Endothelial cell of umbilical vein (primary cell): ENCODE results near the gene TEX38. TPM values are rescaled to one million over a fixed set of nuclear protein-coding genes. Genes with fewer than 3 reads are reported as not detected.
A peak's percentile ranks its signal among the peaks of the same experiment; 100 is the strongest.

Experiments
- BruUV-seq: library from RNA; stranded (reverse); fragments of 400-500 nt; replicated peaks from 2 replicates; lab custom pipeline; 2021; lab: Mats Ljungman, UMichigan
- CTCF ChIA-PET: fragments of 300-600, 350-600 bp; sonication (Branson Sonifier 250); formaldehyde crosslinking; loops from one replicate; lab custom pipeline; 2021; ENCODE audit warnings: antibody characterized with exemption, inconsistent platforms; lab: Charles Lee
- POLR2A ChIA-PET: fragments of 300-600, 350-600 bp; sonication (Branson Sonifier 250); formaldehyde crosslinking; loops from one replicate; lab custom pipeline; 2021; ENCODE audit warnings: antibody characterized with exemption, inconsistent platforms; lab: Charles Lee
- DNase-seq: peaks from one replicate; pipeline ENCODE4 v3.0.0-alpha.2; 2011; ENCODE audit warnings: low read depth, low spot score
- FAIRE-seq: peaks from 2 replicates; lab custom pipeline; 2011; peaks lifted over from hg19 to GRCh38; lab: Jason Lieb, UNC
- H2AFZ ChIP-seq: 2 replicates; pipeline ENCODE4 v1.6.0; 2012; ENCODE audit warnings: low read depth, low read length, control low read depth, inconsistent platforms
- H3K27ac ChIP-seq: 2 replicates; pipeline ENCODE4 v1.5.1; 2011; ENCODE audit warnings: low read depth, mild to moderate bottlenecking, control low read depth, low read length, moderate library complexity; ENCODE audit not compliant: insufficient read depth
- H3K27me3 ChIP-seq, 2 experiments: 2 replicates each; pipeline versions ENCODE4 v1.6.0 to v1.6.1; 2011; ENCODE audit warnings: low read length in 2 of 2, mixed read lengths in 1 of 2; ENCODE audit not compliant: control insufficient read depth in 2 of 2, insufficient read depth in 2 of 2
- H3K36me3 ChIP-seq, 2 experiments: 2 replicates in 1 of 2; 3 replicates in 1 of 2; pipeline ENCODE4 v1.5.1; 2011; ENCODE audit warnings: low read length in 2 of 2, mild to moderate bottlenecking in 1 of 2, moderate library complexity in 1 of 2; ENCODE audit not compliant: control insufficient read depth in 2 of 2, insufficient read depth in 2 of 2; ENCODE audit errors: extremely low read depth in 1 of 2
- H3K4me1 ChIP-seq: 3 replicates; pipeline ENCODE4 v1.5.1; 2011; ENCODE audit warnings: mild to moderate bottlenecking, low read length; ENCODE audit not compliant: control insufficient read depth, insufficient read depth; ENCODE audit errors: extremely low read depth
- H3K4me2 ChIP-seq: 2 replicates; pipeline ENCODE4 v1.6.1; 2011; ENCODE audit warnings: low read length, control low read depth, mixed read lengths; ENCODE audit not compliant: insufficient read depth
- H3K4me3 ChIP-seq, 3 experiments: fragments of 200-600 bp in 1 of 3; sonication (generic), shearing (Covaris generic) in 1 of 3; replicated peaks in 1 of 3; 2 replicates each; pipeline ENCODE4 v1.5.1; 2011 to 2016; ENCODE audit warnings: control low read depth in 3 of 3, low read length in 3 of 3, mild to moderate bottlenecking in 2 of 3, inconsistent platforms in 1 of 3, low read depth in 1 of 3, moderate library complexity in 1 of 3; ENCODE audit not compliant: insufficient read depth in 1 of 3
- H3K79me2 ChIP-seq: 2 replicates; pipeline ENCODE4 v1.6.0; 2012; ENCODE audit warnings: low read length, inconsistent platforms; ENCODE audit not compliant: control insufficient read depth, insufficient read depth
- H3K9ac ChIP-seq: replicated peaks from 2 replicates; pipeline ENCODE3; 2011; ENCODE audit warnings: low read length, control low read depth; ENCODE audit not compliant: insufficient read depth; ENCODE audit errors: extremely low read depth
- H3K9me1 ChIP-seq: replicated peaks from 3 replicates; pipeline ENCODE4 v1.6.0; 2011; ENCODE audit warnings: mild to moderate bottlenecking, low read length; ENCODE audit not compliant: control insufficient read depth, insufficient read depth; ENCODE audit errors: extremely low read depth
- H3K9me3 ChIP-seq: replicated peaks from 2 replicates; pipeline ENCODE4 v1.5.1; 2012; ENCODE audit warnings: low read length, inconsistent platforms; ENCODE audit not compliant: control insufficient read depth, insufficient read depth
- H4K20me1 ChIP-seq: replicated peaks from 2 replicates; pipeline ENCODE3; 2011; ENCODE audit warnings: mild to moderate bottlenecking, low read length; ENCODE audit not compliant: control insufficient read depth, insufficient read depth; ENCODE audit errors: extremely low read depth
- GATA2 ChIP-seq: IDR thresholded peaks from 2 replicates; pipeline ENCODE4 v1.7.0; 2011; ENCODE audit warnings: low read depth, mild to moderate bottlenecking, moderate library complexity, mixed read lengths, low read length; ENCODE audit not compliant: insufficient read length, insufficient read depth
- JUN ChIP-seq: IDR thresholded peaks from 2 replicates; pipeline ENCODE4 v1.6.1; 2011; ENCODE audit warnings: borderline replicate concordance, low read depth; ENCODE audit not compliant: insufficient read length, insufficient read depth
- MYC ChIP-seq: IDR thresholded peaks from one replicate; pipeline ENCODE4 v1.6.1; 2011; ENCODE audit warnings: mild to moderate bottlenecking, low read depth, low read length
- dilution Hi-C: fragments of 300-500 bp; cut with MboI; formaldehyde crosslinking; loops from one replicate; pipeline ENCODE4 v1.15.0; 2019; ENCODE audit warnings: low sequenced_read_pairs; ENCODE audit not compliant: extremely low pct_ligation_motif_present
- intact Hi-C: fragments of 100-400 bp; cut with micrococcal nuclease; formaldehyde crosslinking; loops from one replicate; pipeline ENCODE4 v1.10.0; 2022
- polyA plus RNA-seq, 4 experiments: library from polyadenylated mRNA; depleted of rRNA in 3 of 4; stranded (reverse) in 3 of 4; unstranded in 1 of 4; fragments of >200 nt; gene quantifications; 2 replicates each; pipeline versions ENCODE4 v1.2.1 to v1.2.3, GENCODE V29; 2011 to 2012; ENCODE audit warnings: missing spikeins in 1 of 4
- total RNA-seq: library from RNA; stranded (reverse); gene quantifications from 2 replicates; pipeline ENCODE4 v1.2.3, GENCODE V29; 2021
- TF ChIP-seq, protein P1 (sequence below): IDR thresholded peaks from 2 replicates; pipeline ENCODE4 v1.6.1; 2011; ENCODE audit not compliant: insufficient read depth, insufficient read length
- TF ChIP-seq, protein P2 (sequence below), 2 donors: IDR thresholded peaks; 1 replicate in 1 of 2; 2 replicates in 1 of 2; pipeline ENCODE4 v1.5.1; 2011; ENCODE audit warnings: low read length in 2 of 2, mild to moderate bottlenecking in 2 of 2, moderate library complexity in 2 of 2, control low read depth in 1 of 2, inconsistent platforms in 1 of 2, low read depth in 1 of 2; ENCODE audit not compliant: insufficient read depth in 1 of 2; ENCODE audit errors: extremely low read depth in 1 of 2

TEX38 gene
- total and polyA plus RNA-seq, 2 donors (not counting 3 experiments of a cell fraction or from before 2014, with no cell fraction given) = not detected

DNA sequence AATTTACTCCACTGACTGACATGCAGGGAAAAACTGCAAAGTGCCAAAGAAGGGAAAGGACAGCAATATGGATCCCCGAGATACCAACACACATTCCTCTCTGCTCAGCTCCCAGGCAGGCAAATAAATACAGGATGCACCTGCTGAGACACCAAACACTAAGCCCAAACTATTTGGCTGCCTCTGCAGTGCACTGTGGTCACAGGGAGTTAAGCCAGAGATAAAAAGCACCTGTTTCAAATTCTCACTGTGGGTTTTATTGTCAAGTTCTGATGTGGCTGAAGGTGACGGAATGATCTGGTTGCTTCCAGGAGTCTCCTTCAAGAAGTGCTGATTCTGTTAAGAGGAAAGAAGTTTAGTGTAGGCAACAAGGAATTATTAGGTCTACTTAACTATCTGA, 17.7 kb downstream of the TEX38 start:
- FAIRE-seq = no peak
- peaks cover 13 to 24% of the 10 kb centered on the region in 2 experiments for H3K36me3 ChIP-seq

DNA sequence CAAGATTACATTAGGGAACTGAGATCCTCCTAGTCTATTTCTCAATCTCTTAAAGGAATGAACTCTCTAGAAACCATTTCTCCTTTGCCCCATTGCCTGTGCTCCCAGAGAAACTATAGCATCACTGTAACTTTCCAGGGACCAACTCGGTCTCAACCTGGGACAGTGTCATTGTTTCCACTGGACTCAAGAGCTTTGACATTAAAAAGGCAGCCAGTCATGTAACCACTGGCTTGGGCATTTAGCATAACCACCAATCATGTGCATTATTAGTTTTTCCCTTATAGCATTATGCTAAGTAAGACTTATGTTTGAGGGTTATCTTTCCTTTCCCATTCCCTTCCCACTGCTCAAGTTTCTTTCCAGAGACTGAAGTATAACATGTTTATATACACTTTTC, 18.2 kb downstream of the TEX38 start:
- no peak overlapping the region for H3K4me2 ChIP-seq
- no peaks in the 10 kb centered on the region for H3K9me3 ChIP-seq
- no peak overlapping the region for H3K4me3 ChIP-seq
- DNase-seq = no peak
- POLR2A ChIA-PET = no interaction called here
- no peak overlapping the region for H3K27ac ChIP-seq
- intact Hi-C loops (loop anchor here (1.0 kb wide), 1 partner anchor 34 kb away; no protein-coding TSS in a partner anchor), dilution Hi-C loops (no loop called here)
- peaks cover 16% of the 10 kb centered on the region for H4K20me1 ChIP-seq
- H2AFZ ChIP-seq = no peak overlapping the region
- H3K9ac ChIP-seq = no peak overlapping the region
- no peaks in the 10 kb centered on the region for H3K9me1 ChIP-seq
- no TSS peak for BruUV-seq
- H3K4me1 ChIP-seq = peaks cover 47% of the 10 kb centered on the region
- TF ChIP-seq, protein P1, sequence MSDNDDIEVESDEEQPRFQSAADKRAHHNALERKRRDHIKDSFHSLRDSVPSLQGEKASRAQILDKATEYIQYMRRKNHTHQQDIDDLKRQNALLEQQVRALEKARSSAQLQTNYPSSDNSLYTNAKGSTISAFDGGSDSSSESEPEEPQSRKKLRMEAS = no peak
- TF ChIP-seq JUN (no peak), GATA2 (no peak), MYC (no peak)
- H3K27me3 ChIP-seq = no peaks in the 10 kb centered on the region
- H3K36me3 ChIP-seq = peaks cover 10 to 21% of the 10 kb centered on the region in 2 experiments
- CTCF ChIA-PET = interaction anchor here (1.6 kb wide), 1 partner anchor 35 kb away, joined by 6 read pairs; no protein-coding TSS in a partner anchor
- no peak for FAIRE-seq
- no peaks in the 10 kb centered on the region for H3K79me2 ChIP-seq

More for the DNA sequence above, 17.7 kb downstream of the TEX38 start:
- TF ChIP-seq, protein P2, sequence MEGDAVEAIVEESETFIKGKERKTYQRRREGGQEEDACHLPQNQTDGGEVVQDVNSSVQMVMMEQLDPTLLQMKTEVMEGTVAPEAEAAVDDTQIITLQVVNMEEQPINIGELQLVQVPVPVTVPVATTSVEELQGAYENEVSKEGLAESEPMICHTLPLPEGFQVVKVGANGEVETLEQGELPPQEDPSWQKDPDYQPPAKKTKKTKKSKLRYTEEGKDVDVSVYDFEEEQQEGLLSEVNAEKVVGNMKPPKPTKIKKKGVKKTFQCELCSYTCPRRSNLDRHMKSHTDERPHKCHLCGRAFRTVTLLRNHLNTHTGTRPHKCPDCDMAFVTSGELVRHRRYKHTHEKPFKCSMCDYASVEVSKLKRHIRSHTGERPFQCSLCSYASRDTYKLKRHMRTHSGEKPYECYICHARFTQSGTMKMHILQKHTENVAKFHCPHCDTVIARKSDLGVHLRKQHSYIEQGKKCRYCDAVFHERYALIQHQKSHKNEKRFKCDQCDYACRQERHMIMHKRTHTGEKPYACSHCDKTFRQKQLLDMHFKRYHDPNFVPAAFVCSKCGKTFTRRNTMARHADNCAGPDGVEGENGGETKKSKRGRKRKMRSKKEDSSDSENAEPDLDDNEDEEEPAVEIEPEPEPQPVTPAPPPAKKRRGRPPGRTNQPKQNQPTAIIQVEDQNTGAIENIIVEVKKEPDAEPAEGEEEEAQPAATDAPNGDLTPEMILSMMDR (IDR thresholded peaks at IDR 0.05; ENCODE audit: extremely low read depth in 1 of 2, insufficient read depth in 1 of 2, low read depth in 1 of 2, low read length in 2 of 2) = no peak
- TF ChIP-seq GATA2 = peak; percentile 24
- CTCF ChIA-PET = interaction anchor here (1.6 kb wide), 1 partner anchor 36 kb away, joined by 6 read pairs; no protein-coding TSS in a partner anchor
- Histone ChIP-seq H3K27me3 (no peaks in the 10 kb centered on the region), H3K4me3 (no peak overlapping the region), H3K4me2 (no peak overlapping the region), H3K4me1 (peaks cover 50% of the 10 kb centered on the region), H3K9ac (no peak overlapping the region), H2AFZ (no peak overlapping the region), H3K79me2 (no peaks in the 10 kb centered on the region), H3K9me1 (no peaks in the 10 kb centered on the region), H3K27ac (no peak overlapping the region), H3K9me3 (no peaks in the 10 kb centered on the region), H4K20me1 (peaks cover 16% of the 10 kb centered on the region)
- no TSS peak for BruUV-seq
- peak; percentile 91 for DNase-seq
- dilution Hi-C loops (no loop called here), intact Hi-C loops (loop anchor here (1.0 kb wide), 1 partner anchor 35 kb away; no protein-coding TSS in a partner anchor)
- POLR2A ChIA-PET = no interaction called here
